NCI-H2196 (cell line): Measurements from ENCODE around the gene RAB27A.
"Not testable (repeated sequence)": the region's sequence is repeated elsewhere in the genome, so short reads cannot be mapped to it uniquely, and the experiment has no call there.

Source experiments
- DNase-seq: peaks from one replicate; lab custom pipeline; 2025; ENCODE audit not compliant: unreplicated experiment; lab: John Stamatoyannopoulos, UW

The RAB27A gene

GRCh38 chr15:55252201-55252600, 37.4 kb downstream of the RAB27A start:
- DNase-seq = not testable (repeated sequence)

- DNase-seq = no peak
Observed at GRCh38 chr15:55250941-55251340, 38.7 kb downstream of the RAB27A start.

DNA sequence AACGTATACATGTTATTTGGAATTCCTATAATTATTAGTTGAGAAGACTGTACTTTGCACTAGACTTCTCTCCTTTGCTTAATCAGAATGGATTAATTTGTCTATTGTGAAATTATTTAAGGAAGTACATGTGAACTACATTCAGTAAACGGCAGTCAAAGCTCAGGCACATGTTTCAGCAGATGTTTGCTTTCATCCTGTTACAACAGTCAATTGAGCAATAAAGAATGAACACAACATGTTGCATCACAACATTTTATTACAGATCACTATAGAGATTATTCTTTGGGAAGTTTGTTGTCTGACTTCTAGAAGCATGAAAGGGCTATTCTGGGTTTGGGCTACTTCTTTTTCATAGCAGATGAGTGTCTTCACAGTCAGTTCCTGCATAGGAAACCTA, 39.2 kb downstream of the RAB27A start:
- no peak for DNase-seq

DNA sequence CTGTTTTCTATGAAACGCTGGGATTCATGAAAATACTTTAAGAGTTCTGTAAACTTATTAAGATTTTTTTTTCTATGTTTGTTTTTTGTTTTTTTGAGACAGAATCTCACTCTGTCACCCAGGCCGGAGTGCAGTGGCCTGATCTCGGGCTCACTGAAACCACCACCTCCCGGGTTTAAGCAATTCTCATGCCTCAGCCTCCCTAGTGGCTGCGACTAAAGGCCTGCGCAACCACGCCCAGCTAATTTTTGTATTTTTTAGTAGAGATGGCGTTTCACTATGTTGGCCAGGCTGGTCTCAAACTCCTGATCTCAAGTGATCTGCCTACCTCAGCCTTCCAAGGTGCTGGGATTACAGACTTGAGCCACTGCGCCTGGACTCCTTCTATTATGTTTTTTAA, 39.7 kb downstream of the RAB27A start:
- DNase-seq = not testable (repeated sequence)

DNA sequence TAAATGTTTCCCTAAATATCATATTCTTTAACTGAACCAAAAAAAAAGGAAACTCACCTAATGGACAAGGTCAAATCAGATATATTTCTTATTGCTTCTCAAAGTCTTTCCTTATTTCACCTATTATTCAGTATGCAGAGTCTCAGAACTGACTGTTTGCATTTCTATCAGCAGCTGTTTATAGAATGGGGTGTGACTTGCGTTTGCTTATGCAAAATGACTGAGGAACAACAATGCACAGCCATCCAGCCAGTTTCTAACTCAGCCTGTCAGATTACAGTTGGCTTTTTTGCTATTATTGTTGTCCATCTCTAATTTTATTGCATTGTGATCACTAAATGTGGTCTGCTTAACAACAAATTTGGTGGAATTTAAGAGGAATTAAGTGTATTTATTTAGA, 40.7 kb downstream of the RAB27A start:
- DNase-seq = no peak

DNA sequence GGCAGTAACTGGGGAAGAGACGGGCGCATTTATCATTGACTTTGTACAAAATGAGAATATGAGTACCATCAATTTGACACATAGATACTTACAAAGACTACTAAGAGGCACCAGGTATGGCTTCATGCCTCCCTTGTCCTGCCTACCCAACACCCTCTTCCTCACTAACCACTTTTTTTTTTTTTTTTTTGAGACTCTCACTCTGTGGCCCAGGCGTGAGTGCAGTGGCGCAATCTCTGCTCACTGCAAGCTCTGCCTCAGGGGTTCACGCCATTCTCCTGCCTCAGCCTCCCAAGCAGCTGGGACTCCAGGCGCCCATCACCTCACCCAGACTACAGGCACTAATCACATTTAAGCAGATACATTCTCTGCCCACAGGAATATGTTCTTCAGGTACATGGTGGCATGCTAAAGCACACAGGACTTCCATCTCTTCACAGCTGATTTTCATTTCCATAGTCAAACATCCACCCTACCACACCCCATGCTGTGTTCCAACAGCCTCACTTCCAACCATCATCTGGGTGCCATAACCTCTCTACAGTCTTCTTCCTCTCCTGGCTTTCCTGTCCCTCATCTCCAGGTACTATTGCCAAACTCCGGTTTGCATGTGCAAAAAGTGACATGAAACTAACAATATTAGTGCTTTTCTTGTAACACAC, 41.7 kb downstream of the RAB27A start:
- no peak for DNase-seq

DNA sequence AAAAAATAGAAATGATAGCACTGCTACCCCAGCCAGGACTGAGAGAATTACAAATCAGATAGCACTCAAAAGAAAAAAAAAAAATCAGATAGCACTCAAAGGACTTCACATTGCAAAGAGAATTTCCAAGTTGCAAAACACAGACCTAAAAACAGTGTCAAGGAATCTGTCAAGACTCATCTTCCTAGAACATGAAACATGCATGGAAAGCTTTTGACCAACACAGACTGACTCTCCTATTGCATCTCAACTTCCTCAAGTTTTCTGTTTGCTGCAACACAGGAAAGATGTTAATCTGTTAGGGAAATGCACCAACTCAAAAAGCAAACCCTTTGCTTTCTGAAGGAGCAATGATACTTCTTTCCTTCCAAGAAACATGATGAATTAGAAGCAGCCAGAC, 42.3 kb downstream of the RAB27A start:
- no peak for DNase-seq

DNA sequence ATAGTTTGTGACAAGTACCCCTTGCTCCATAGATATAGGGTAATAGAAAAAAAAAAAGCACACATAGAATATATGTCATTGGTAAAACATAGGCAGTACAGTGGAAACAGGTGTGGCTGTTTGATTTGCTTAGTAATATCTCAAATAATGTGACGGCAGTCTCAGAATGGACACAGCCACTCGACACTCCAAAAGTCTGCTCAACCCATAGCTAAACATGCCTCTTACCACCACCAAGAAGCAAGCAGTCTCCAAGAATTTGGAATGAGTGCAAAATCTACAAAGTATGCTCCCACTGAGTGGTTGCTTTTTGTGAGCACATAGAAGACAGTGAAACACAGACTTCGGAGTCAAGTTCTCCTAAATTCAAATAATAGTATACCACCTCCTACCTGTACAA, 43.0 kb downstream of the RAB27A start:
- no peak for DNase-seq

DNA sequence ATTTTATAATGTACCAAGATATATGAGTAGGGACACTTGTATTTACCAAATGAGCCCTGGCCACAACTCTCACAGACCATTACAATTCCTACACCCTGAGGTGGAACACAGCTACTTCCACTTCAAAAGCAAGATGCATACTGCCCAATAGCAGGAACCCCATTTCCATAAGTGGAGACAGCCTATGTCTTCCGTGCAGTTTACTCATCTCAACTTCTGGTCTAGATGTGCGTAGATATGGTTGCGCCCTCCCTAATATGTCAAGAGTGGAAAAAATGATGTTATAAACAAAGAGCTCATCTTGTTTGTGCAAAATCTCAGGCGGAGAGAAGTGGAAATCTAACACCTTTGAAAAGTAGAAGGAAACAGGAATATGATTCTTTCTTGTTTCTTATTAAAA, 44.6 kb downstream of the RAB27A start:
- DNase-seq = no peak

GRCh38 chr15:55241891-55242290, 47.7 kb downstream of the RAB27A start:
- no peak for DNase-seq

DNA sequence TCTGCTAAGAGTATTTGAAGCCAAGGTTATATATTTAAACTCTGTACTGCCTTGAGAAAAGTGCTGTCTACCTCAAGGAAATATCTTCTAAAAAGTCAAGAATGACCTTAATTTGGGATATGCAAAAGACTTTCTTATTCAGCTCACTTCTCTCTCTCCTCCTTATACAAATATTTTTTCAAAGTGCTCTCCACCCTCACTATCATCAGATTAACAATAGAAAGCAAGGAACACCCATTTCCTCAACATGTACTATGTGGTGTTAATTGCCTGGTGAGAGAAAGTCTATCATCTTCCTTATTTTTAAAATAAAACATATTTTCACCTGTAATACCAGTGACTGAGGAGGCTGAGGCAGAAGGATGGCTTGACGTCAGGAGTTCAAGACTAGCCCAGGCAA, 48.4 kb downstream of the RAB27A start:
- no peak for DNase-seq

- DNase-seq = no peak
Observed at GRCh38 chr15:55240125-55240760, 49.4 kb downstream of the RAB27A start.

DNA sequence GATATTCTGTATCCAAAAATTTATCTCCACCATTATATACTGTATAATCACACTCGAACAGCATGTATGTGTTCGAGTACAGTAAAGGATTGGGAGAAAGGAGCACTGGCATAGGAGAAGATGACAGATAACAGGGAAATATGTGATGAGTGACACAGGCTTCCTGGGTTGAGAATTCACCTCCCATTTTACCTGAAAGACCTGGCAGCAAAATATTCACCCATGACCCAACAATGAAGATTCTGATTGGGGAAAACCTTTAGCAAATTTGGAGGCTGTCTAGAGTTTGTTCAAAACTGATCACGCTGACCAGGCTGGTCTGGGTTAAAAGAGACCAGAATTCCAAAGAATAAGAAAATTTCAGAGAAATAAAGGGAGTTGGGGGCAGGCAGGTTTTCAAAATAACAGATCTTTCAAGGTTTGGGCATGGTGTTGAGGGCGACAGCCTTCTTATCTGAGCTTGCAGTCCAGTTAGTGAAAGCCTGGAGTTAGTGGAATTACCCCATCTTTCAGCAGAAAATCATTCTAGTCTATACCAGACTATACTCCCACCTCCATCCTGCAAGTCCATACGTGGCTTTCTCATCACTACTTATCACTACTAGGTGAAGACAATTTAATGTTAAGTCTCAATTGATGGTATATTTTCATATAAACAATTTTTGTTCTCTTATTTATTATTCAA, 50.0 kb downstream of the RAB27A start:
- DNase-seq = no peak

DNA sequence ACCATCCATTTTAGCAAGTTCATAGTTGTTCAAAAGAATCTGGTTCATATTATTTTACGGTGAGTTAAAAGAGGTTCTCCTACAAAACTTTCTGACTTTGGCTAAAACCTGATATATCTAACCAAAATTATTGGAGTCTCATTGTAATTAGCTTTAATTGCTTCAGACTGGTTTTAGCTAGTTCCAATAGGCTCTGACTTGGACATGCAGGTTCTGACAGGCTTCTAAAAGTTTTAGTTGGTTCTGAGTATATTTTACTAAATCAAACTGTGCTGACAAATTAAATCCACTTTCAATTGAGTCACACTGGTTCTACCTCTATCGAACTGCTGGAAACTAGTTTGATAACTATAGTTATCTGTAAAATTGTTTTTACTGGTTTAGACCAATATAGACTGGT, 50.7 kb downstream of the RAB27A start:
- DNase-seq = no peak

DNA sequence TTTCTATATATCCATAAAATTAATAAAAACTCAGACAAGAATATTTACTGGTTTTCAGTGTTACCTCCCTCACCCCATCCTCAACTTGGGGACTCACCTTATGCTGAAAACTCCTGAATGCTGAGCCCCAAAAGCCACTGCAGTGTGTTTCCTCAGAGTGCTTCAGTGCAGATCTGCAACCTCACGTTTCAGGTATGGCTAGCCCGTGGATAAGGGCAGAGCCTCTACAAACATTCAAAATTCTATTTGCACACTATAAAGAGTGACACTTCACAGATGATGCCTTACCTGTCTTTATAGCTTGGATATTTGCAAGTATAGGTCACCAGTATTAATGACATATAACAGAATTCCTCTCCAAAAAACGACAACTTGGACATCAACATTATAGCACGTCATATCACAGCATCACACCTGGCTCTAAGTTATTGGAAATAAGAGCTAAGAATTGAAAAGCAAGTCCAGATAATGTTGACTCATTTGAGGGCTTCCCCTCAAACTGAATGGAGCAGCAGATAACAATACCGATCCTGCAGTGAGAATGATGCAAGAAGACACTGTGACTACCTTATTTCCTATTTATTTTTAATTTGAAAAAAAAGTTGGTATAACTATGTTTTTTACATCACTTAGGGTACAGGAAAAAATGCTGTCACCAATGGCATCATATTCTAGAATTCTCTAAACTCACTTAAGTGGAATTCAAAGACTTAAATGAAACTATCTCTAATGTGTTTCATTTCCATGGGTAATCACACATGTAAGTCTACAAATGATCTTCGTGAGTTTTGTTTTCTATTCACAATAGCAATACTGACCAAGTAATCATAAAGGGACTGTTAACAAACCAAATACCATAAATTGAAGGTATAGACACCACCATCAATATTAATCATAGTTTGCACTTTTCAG, 52.1 kb downstream of the RAB27A start:
- DNase-seq = no peak

- no peak for DNase-seq
Observed at GRCh38 chr15:55235546-55236036, 54.0 kb downstream of the RAB27A start.

GRCh38 chr15:55234800-55235104, 54.9 kb downstream of the RAB27A start:
- no peak for DNase-seq

DNA sequence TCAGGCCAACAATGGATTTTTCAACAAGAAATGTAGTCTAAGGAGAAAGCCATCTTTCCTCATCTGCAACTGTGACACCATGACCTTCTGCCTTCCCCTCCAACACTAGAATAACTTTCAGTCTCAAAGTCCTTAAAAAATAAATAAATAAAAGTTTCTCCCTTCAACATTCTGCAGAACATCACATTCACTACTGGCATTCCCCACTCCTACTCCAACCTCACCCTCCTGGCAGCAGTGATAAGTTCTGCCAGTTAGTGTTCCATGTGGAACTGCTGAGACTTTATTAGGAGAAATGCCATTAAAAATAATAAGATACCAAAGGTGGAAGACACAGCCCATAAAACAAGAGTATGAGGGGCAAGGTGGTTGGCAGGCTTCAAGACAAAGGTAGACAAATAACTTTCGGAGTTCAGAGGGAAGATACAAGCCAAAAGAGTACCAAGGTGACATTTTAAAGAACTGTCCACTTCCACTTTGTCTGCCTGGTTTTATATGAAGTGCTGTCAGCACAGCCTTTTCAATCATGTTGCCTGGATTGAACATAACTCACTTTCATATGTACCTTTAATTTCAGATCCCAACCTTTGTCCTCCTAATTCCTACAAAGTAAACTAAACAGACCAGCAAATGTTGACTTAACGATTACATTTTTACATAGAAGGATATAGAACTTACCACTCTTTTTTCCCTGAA, 55.4 kb downstream of the RAB27A start:
- DNase-seq = no peak

GRCh38 chr15:55231455-55231854, 58.2 kb downstream of the RAB27A start:
- no peak for DNase-seq

GRCh38 chr15:55230953-55231352, 58.7 kb downstream of the RAB27A start:
- DNase-seq = no peak
